Islet of Langerhans (tissue), 1 donor: Measurements from ENCODE around the gene LRTM2.

Experiments used
- FAIRE-seq: peaks from one replicate; lab custom pipeline; 2011; peaks lifted over from hg19 to GRCh38; lab: Jason Lieb, UNC

Gene LRTM2

DNA sequence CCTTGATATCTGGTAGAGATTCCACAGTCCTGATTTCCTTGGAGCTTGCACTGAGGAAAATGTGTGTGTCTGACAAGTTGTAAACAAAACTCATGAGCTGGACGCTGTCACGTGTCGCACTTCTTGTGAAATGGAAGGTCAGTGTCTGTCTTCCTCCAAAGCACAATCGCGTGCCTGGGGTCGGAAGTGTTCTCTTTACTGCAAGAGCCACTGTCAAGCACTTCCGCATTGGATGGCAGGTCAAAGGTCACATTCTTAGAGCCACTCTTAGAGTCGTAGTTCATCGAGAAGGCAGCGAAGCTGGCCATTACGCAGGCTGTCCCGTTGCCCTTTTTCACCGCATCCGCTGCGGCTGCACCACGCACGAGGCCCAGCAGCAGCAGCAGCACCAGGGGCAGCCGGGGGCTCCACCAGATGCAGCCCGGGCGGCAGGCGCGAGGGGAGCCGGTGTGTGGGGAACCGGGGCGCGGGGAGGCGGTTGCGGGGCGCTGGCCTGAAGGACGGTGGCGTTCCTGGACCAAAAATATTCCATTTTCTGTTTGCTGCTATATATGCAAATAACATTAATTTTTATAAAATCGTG is 45.0 kb downstream of the LRTM2 start:
- no peak for FAIRE-seq

- FAIRE-seq = no peak
Measured at GRCh38 chr12:1869145-1869544, 48.8 kb downstream of the LRTM2 start.

GRCh38 chr12:1870086-1870485 is 49.7 kb downstream of the LRTM2 start:
- no peak for FAIRE-seq

DNA sequence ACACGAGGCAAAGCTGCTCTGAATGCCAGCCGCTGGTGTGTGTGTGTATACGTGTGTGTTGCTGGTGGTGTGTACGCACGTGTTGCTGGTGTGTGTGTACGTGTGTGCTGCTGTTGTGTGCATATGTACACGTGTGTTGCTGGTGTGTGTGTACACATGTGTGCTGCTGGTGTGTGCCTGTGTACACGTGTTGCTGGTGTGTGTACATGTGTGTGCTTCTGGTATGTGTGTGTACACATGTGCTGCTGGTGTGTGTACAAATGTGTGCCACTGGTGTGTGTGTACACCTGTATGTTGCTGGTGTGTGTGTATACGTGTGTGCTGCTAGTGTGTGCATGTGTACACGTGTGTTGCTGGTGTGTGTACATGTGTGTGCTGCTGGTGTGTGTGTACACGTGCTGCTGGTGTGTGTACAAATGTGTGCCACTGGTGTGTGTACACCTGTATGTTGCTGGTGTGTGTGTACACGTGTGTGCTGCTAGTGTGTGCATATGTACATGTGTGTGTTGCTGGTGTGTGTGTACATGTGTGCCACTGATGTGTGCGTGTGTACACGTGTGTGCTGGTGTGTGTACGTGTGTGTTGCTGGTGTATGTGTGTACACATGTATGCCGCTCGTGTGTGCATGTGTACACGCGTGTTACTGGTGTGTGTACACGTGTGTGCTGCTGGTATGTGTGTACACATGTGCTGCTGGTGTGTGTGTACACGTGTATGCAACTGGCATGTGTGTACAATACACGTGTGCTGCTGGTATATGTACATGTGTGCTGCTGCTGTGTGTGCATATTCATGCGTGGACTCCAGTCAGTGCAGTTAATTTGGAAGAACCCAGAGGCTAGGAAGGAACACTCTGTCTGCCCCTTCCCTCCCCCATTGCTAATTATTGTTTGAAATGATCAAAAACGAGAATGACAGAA is 50.9 kb downstream of the LRTM2 start:
- FAIRE-seq = no peak

DNA sequence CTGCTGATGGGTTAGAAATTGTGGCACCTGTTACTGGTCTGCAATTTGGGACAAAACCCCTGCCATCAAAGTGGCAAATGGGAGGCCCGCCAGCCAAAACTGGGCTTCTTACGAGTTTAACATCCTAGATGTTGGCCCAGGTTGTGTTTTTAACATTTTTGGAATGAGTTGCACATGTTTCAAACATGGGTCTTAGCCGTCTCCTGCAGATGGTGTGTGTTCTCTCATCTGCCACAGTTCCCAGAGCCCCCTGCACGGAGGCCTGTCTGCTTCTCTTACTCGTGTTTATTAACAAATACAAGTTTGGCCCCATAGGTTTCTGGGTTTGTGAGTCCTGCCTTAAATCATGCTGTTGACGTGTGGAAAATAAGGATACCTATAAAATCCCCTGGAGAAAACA is 51.6 kb downstream of the LRTM2 start:
- FAIRE-seq = no peak

DNA sequence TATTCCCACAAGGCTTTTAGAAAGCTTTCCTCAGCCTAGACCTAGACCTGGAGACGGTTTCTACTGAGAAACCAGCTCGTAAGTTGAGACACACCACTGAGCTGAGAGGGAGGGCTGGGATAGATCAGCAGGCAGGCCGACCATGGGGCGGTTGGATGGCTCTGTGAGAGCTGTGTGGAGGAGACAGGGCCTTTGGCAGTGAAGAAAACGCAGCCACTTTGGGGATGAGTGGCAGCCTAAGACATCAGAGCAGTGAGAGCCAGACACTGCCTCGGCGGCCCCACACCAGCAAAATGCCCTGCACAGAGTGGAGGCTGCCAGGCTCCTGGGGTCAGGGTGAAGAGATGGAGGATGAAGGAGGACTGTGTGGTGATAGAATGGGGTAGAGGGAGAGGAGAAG is 52.1 kb downstream of the LRTM2 start:
- FAIRE-seq = no peak

DNA sequence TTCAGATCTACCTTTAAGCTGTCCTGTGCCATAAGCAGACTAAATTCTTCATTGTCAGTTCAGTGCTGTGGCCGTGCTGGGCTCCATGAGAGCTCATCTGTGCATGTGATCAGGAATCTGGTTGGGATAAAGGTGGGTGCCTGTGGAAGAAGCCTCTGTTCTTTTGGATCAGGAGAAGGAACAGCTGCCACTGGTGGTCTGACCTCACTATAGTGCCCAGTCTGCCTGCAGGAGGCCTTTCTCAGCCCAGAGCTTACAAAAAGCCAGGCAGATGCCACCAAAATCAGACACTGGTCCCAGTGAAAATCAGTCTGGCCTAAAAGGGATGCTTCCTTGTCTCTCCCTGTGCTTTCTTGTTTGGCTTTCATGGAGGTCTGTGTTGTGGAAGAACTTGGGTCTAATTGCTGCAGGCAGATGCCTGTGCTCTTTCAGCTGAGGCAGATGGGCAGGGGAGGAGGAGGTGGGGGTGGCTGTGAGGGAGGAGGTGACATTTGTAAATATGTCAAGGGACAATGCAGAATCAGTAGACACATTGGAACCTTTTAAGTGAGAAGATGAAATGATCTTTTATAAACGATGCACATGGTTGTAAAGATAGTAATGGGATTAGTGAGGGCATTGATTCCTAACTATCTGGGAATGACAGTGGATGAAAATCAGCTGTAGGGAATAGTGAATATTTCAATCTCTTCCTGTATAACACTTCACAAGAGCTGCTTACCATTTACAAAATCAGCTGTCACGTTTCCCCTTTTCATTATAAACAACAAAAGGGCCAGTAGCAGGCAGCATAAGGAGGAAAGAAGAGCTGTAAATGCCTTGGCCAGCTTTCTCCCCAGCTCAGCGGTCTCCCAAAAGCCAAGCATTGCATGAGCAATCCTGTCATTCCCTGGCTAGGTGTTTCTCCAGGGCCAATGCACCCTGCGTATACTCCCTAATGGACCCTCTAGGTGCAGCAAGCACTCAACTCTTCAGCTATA is 53.5 kb downstream of the LRTM2 start:
- FAIRE-seq = no peak

DNA sequence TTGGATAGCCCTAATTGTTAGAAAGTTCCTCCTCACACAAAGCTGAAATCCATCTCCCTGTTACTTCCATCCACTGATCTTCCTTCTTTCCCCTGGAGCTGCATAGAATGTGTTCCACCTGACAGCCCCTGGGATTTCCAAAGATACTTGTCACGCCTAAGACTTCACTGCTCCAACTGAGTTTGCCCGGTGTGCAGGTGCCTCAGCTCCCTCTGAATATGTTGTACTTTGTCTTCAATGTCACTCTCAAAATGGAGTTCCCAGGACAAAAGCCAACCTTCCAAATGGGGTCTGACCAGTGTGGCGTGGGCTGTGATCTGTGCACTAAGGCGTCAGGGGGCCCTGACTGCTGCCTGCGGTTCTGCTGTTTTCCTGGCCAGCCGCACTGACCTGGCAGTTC is 55.2 kb downstream of the LRTM2 start:
- no peak for FAIRE-seq

- FAIRE-seq = no peak
Measured at GRCh38 chr12:1876086-1876485, 55.7 kb downstream of the LRTM2 start.

DNA sequence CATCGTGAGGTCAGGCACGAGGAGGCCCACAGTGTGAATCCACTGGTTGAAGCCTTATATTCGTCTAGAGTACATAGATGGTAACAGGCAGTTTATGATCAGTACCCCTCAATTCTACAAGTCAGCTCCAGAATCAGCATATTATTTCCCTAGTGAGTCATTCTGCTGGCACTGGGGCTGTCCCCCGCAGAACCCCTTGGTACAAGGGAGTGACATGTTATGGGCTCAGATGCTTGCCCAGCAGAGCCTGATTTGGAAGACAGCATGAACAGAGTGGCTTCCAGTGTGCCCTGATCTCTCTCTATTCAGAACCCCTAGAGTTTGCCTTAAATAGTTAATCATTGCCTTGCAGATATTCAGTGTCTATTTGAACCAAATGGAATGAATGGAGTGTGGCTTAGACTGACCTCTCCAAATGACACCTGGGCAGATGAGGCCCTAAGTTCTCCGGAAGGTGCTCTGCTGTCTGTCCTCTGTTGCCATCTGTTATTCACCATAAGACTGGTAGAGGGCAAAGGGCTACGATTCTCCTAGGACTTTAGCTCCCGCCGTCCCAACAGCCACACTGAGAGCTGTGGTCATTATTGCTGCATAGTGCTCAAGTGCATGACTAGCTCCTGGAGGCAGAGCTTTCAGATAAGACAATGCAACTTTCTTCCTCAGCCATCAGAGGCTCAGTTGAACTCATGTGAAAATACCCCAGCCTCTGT is 57.0 kb downstream of the LRTM2 start:
- no peak for FAIRE-seq

- FAIRE-seq = no peak
Measured at GRCh38 chr12:1878214-1878613, 57.8 kb downstream of the LRTM2 start.

DNA sequence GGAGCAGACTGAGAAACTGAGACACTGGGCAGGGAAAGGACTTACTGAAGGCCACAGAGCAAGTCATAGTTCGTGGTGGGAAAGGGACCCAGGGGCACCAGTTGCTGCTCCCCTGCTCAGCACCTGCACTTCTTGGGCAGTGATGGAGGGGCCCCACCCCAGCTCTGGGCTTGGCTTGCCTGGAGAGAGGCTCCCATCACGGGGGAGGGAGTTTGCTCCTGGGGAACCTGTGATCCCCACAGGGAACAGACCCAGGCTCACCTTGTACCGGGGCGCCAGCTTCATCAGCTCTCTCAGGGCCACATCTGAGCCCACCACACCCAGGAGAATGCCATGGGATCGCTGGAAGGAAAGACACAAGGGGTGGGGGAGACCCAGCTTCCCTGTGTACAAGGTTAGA is 58.3 kb downstream of the LRTM2 start:
- FAIRE-seq = no peak

DNA sequence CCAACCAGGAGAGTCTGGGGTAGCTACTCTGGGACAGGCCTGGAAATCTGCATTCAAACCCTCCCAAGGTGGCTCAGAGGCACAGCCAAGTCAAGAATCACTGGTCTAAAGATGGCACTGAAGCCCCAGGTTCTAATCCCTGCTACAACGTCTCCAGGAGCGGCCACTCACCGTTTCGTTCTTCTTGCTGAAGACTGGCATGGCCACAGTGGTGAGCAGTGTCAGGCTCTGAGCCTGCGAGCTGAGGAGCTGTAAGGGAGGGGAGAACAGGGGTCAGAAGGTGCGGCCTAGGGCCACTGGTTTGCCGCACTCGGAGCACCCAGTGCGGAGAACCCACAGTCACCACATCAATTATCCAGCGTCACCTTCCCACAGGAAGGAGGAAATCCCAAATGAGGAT is 59.3 kb downstream of the LRTM2 start:
- no peak for FAIRE-seq

DNA sequence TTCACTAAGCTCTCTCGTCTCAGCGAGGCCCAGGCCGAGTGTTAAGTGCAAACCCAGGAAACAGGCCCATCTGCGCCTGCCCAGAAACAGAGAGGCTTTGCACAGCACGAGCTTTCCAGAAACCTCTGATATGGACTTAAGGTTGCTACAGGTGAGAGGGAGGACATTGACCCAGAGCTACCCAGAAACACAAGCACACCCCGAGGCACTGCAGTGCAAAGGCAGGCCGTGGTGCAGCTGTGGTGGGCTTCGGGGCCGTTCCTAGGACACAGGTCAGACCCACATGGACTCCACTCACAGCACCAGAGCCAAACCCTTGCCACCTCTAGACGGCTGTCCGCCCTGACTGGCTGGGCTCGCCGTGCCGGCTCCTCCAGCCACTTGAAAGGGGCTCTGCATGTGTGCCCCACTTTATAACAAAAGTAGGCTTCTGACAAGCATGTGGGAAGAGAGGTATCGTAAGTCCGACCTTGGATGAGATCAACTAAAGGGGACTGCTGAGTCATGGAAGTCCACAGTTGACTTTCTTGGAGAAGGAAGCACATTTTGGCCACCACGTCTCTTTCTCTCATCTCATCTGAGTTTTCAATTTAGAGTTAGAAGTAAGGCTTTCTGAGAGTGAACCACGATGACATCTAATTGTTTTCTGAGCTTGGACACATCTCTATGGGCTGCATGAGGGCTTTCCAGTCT is 59.9 kb downstream of the LRTM2 start:
- FAIRE-seq = no peak

DNA sequence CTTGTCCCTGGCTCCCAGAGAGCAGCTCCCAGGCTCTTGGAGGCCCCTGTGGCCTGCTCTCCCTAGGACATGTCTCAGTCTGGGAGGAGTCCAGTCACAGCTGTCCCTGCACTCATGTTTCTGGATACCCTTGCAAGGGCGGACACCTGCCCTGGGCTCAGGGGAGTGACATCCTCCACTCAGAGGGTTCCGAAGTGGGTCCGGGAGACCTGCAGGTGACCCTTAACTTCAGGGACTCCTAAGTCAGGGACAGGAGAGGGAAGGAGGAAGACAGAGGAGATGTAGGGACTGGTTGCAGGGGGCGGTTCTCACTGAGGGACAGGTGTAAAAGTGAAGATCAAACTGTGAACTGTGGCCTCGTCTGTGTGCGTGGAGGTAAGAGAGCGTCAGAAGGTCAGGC is 60.5 kb downstream of the LRTM2 start:
- no peak for FAIRE-seq

GRCh38 chr12:1881301-1881700 is 60.9 kb downstream of the LRTM2 start:
- FAIRE-seq = no peak

DNA sequence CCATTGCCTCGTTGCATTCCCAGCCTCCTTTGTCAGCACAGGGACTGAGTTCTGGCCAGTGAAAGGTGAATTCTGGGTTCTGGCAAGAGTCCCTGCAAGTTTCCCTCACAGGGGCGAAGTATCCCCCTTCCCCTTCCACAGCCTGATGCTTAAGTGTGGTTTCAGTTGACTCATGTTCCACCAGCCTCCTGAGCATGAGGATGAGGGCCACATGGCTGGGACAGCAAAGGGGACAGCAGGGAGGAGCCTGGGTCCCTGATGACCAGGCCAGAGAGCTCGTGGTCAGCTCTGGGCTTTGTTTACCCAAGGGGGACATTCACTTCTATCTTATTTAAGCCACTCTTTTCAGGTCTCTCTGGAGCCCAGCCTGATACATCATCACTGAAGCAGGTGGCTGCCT is 61.6 kb downstream of the LRTM2 start:
- no peak for FAIRE-seq

DNA sequence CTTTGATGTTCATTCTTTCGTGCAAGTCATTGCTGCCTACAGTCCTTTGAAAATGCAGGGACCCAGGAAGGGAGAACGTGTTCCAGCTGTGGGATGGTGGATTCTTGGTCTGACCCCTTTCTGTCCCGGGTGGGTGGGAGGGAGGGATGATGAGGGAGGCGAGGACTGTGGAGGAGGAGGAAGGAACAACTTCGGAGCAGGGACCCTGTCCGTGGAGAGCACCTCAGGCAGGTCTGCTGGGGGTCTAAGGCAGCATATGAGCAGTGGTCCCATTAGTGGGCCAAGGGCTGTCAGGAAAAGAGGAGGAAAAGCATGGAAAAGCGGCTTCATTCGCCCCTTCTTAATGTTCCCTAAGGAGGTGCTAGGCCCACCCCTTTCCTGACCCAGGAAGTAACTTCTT is 62.0 kb downstream of the LRTM2 start:
- FAIRE-seq = no peak

GRCh38 chr12:1882850-1883470 is 62.6 kb downstream of the LRTM2 start:
- FAIRE-seq = no peak

GRCh38 chr12:1883513-1883912 is 63.1 kb downstream of the LRTM2 start:
- no peak for FAIRE-seq

- FAIRE-seq = no peak
Measured at GRCh38 chr12:1884651-1885050, 64.3 kb downstream of the LRTM2 start.
